ENCODE results near the gene HEATR5B.
"Not testable (repeated sequence)": the region's sequence is repeated elsewhere in the genome, so short reads cannot be mapped to it uniquely, and the experiment has no call there.

Gene HEATR5B

DNA sequence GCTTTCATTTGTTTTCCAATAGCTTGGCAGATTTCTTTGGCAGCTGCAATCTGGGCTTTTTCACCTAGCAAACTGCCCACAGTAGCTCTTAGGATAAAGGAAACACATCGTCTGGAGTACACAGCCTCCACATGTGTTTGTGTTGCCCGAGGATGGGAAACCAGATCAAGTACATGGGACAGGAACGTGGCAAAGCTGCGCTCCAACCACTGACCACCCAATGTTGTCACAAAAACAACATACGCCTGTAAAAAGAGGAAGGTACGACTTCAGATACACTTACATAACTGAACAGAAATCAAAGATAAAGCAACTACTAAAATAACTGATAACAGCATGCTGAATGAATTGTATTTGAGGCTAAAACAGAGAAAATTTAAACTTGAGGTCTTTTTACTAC lies 15.5 kb downstream of the HEATR5B start:
- H3K4me3 ChIP-seq (ENCODE audit: low read depth, low read length) = no peak overlapping the region

DNA sequence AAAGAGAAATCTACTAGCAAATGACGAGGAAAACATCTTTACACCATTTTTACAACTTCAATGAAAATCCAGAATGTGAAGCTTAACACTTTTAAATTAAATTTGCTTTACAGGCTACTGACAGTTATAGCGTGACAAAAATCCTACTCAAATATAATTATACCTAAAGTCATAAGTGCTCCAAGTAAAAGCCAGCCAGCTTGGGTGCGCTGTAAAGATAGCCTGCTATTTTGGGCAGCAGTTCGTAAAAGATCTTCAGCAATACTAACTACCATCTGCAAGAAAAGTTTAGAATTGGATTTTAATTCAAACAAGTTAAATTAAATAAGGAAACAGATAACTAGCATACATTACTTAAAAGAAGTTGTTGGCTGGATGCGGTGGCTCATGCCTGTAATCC lies 22.4 kb downstream of the HEATR5B start:
- no peak overlapping the region for H3K4me3 ChIP-seq (ENCODE audit: low read depth, low read length)

DNA sequence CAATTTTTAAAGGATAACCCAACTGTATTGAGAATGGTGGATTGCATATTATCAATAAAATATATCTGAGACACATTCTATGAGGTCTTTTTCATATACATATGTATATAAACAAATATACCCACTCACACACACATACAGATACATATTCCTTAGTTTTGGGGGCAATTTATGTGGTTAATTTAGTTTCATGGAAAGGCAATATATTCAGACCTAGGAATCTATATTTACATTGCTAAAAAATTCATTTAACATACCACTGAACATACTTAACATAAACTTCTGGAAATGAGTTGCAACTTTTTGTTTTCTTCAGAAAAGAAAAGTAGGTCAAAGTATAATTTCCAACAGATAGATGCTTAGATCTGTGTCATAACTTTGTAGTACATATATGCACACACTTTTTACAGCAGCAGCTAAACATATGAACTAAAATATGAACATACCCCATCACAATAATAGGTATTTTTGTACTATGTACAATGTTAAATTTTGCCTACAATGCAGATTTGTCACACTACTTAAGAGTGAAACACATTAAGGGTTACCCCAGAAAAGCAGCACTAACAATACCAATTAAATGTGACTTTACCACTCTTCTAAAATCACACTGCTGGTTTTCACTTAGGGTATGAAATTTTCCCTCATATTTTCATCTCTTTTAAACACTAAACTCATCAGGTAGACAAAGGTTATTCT lies 23.0 kb downstream of the HEATR5B start:
- no peak overlapping the region for H3K4me3 ChIP-seq (ENCODE audit: low read depth, low read length)

DNA sequence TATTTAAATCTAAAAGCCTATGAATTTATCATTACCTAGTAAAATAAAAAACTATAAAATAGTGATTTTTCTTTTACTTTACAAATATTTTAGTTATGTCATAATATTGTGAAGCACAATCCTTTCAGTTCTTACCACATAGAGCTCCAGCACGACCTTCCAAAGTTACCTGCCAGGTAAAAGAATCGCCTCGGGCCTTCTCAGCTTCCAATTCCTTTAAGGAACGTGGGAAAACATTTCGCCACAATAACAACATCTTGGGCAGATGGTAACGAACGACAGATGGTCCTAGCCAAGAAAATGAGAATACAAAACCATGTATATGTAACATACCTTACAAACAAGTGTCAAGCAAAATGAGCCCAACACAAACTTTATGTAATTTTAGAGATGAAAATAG lies 23.7 kb downstream of the HEATR5B start:
- no peak overlapping the region for H3K4me3 ChIP-seq (ENCODE audit: low read depth, low read length)

DNA sequence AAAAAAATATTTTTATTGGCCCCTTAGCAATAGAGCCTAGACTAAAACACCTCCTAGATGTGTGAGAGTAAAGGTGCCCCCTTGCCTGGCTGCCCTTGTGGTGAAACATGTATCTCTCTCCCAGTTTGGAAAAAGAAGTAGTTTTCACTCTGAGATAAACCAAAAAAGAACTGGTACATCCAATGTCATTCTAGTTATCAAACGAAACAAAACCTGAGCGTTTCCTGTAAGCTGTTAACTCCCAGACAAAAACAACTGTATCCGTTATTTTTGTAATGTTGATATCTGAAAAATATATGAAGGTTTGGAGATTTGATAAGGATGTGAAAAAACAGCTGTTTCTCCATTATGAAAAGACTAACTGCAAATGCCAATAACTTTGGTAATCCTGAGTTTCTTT lies 24.3 kb downstream of the HEATR5B start:
- H3K4me3 ChIP-seq (ENCODE audit: low read depth, low read length) = no peak overlapping the region

DNA sequence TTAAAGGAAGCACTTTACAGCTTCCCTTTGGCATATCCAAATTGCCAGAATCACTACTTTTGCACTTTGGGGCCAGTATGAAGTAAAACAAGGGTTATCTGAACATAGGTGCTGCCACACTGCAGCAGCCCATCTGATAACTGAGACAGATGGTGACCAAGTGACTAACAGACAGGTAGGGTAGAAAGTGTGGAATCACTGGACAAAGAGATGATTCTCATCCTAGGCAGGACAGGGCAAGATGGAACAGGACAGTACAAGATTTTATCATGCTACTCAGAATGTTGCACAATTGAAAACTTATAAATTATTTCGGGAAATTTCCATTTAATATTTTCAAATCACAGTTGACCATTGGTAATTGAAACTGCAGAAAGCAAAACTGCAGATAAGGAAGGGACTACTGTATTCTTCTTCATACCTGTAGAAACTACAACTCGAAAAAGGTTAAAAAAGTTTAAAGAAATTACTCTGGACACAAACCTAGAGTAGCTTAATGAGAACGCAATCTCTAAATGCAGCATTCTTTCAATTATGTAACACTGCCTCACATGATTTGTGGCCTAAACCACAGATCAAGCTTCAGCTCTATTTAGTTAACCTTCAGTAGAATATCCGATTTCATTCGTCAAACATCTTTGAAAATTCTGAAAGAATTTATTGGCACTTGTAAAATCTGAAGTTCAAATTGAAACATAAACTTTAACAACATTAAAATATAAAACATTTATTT lies 31.4 kb downstream of the HEATR5B start:
- H3K4me3 ChIP-seq (ENCODE audit: low read depth, low read length) = no peak overlapping the region

DNA sequence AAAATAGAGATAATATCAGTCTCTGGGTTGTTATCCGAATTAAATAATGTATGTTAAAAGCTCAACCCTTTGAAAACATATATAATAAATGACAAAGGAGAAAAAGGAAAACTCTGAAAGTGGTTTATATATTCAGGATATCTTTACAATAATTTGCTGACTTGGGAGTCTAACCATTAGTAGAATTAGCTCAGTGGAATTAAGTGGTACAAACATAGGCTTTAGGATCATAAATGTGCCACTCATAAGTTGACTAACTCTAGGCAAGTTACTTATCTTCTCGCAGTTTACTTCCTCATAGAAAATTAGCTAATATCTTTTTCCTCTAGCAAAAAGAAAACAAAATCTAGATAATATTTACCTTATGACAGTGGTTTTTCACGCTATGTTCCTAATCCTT lies 44.6 kb downstream of the HEATR5B start:
- no peak overlapping the region for H3K4me3 ChIP-seq (ENCODE audit: low read depth, low read length)

DNA sequence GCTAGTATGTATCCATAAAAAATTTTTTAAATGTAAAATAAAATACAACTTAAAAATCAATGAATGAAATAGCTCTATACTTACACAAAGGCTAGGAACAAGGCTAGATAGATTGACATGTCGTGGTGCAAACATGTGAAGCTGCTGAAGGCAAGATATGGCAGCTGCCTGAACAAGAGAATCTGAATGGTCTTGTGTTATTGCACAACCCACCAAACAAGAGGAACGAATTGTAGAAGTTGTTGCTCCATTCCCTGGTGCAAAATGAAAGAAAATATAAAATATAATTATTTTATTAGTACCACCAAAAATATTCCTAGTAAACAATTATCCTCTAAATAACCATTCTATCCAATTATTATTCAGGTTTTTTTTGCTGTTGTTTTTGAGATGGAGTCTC lies 46.4 kb downstream of the HEATR5B start:
- H3K4me3 ChIP-seq (ENCODE audit: low read depth, low read length) = no peak overlapping the region

DNA sequence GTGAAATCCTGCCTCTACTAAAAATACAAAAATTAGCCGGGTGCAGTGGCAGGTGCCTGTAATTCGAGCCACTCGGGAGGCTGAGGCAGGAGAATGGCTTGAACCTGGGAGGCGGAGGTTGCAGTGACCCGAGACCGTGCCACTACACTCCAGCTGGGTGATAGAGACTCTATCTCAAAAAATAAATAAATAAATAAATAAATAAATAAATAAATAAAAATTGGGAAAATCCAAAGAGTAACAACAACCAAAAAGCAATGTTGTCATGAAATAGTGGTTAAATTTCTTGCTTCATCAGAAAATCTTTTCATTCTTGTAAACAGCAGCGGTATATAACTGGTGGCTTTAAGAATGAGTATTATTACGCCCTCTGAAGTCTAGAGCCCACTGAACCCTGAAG lies 54.4 kb downstream of the HEATR5B start:
- H3K4me3 ChIP-seq (ENCODE audit: low read depth, low read length) = no peak overlapping the region

DNA sequence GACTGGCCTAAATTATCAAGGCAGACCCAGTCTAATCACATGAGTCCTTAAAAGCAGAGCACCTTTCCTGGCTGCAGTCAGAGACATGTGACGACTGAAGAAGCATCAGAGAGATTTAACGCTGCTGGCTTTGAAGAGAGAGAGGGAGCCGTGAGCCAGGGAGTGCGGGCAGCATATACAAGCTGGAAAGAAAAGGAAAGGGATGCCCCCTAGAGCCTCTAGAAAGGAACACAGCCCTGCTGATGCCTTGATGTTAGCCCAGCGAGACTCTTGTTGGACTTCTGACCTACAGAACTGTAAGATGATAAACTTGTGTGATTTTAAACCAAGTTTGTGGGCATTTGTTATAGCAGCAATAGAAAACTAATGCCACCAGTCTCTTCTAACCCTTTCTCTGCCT lies 58.1 kb downstream of the HEATR5B start:
- no peak overlapping the region for H3K4me3 ChIP-seq (ENCODE audit: low read depth, low read length)

DNA sequence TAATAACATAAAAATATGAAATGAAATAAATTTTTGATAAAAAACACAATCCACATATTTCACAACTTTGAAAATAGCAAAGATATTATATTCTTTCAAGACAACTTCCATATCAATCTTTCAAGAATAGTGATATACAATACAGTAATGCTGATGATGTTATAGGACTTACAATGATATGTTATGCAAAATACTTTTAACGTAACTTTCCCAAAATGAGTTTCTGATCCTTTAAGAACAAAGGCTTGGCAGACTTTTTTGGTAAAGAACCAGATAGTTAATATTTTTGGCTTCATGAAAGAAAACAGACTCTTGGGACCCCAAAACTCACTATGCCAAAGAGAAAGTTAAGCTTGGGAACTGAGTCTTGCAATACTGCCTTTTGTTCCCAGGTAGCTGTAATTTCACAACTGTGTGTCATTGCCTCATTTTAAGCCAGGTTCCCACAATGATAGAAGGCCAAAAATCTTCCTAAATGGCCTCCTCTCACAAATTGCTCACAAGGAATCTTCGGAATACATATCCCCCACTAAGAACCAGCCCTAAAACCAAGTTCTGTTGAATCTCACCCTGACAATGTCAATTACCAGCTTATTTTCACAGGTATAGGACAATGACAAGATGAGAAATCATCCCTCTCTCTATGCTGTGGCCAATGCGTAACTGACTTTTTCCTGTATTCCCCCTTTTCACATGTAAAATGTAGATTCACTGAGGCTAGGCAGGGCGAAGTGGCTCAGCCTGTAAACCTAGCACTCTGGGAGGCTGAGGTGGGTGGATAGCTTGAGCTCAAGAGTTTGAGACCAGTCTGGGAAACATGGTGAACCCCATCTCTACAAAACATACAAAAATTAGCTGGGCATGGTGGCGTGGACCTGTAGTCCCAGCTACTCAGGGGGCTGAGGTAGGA lies 63.0 kb downstream of the HEATR5B start:
- no peak overlapping the region for H3K4me3 ChIP-seq (ENCODE audit: low read depth, low read length)

DNA sequence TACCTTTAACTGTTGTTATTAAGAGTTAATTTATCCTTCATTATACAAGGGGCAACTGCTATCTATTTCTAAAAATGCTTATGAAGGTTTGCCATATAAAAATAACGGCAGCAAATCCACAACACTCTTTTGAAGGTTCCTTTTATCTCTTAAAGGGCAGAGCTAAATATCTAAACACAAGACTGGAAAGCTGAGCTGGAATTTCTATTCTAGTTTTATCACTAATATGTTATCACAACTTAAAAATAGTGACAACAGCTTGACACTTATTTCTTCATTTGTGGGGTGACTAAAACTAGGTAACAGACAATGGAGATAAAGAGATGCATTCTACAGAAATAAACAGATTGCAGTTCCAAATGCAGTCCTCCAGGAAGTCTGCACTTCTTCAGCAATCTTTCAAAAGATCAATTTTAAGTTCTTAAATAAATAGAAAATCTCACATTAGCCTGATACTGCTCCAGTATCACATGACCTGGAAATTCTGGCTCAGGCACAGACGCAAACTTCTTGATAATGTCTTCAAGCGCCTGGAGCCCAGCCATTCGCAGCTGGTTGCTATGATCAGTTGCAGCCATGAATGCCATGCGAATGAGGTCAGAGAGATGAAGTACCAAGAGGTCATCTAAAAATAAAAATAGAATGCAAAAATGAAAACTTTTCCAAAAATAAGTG lies 63.8 kb downstream of the HEATR5B start:
- no peak overlapping the region for H3K4me3 ChIP-seq (ENCODE audit: low read depth, low read length)

DNA sequence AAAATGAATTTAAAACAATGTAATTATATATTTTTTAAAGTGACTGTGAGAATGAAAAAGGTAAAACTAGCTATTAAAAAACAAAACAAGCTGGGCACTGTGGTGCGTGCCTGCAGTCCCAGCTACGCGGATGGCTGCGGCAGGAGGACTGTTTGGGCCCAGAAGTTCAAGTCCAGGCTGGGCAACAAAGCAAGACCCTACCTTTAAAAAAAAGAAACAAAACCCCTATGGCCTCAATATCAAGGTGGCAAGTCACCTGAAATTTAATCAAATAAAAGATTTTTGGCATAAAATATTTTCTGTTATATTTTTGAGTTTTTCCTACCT lies 70.9 kb downstream of the HEATR5B start:
- no peak overlapping the region for H3K4me3 ChIP-seq (ENCODE audit: low read depth, low read length)

DNA sequence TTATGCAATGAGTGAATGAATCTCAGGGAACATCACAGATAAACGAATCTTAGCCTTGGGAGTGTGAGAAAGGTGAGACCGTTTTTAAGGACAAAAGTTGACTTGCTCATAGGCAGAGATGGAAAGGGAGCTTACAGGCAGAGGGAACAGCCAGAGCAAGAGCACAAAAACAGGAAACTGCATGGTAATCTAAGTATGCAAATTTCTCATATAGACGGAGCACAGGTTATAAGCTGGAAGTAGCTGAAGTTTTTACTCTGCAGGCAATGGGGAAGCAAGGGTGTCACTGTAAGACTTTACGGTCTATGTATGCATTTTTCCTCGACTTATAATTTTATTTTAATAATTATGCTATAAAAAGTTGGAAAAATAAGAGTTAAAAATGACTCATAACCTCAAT lies 73.0 kb downstream of the HEATR5B start:
- H3K4me3 ChIP-seq (ENCODE audit: low read depth, low read length) = no peak overlapping the region

DNA sequence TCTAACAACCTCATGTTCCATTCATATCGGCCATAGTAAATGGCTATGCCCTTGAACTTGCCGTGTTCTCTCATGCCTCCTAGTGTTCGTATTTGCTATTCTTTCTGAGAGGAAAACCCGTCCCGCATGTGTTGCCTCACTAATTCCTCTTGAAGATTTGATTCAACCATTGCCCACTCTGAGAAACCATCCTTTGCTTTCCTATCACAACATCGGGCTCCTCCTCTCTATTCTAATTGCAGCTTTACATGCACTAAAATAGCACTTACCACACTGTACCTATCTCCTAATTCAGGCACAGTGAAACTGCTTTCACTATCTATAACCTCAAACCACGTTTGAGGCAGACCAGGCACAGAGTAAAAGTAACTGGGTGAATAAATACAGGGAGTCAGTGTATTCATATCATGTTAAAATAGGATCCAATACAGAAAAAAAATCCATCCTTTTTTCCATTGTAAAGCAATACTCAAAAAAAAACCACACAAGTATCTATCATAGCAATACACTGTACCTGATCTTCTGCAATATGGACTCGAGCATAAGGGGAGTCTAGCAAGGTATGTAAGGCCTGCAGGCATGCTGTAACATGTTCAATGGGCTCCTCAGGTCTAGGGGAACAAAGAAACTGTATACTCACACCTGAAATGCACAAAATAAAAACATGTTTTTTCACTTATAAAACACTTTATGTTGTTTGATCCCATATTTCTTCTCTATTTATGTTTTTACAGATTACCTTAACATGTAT lies 78.9 kb downstream of the HEATR5B start:
- no peak overlapping the region for H3K4me3 ChIP-seq (ENCODE audit: low read depth, low read length)

DNA sequence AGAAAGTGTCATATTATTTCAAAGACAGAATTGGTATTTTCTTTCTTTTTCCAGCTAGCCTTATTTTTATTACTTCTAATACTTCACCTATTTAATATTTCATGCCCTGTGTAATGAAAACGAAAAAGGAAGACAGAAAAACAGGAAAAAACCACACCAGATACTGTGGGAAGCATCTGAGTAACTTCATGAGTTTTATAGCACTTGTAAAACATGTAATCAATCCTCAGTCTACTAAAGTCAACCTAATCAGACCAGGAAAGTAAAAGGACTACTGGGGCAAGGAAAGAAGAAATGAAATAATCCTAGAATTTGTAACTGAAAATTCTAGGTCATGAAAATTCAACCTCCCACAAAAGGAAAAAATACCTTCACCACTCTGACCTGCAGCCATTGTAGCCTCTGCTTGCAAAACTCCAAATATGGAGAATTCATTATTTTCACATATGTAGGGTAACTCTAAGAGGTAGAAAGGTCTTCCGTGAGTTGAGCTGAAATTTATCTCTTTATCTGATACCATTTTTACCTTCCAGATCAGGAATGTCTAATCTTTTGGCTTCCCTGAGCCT lies 83.1 kb downstream of the HEATR5B start:
- H3K4me3 ChIP-seq (ENCODE audit: low read depth, low read length) = no peak overlapping the region

DNA sequence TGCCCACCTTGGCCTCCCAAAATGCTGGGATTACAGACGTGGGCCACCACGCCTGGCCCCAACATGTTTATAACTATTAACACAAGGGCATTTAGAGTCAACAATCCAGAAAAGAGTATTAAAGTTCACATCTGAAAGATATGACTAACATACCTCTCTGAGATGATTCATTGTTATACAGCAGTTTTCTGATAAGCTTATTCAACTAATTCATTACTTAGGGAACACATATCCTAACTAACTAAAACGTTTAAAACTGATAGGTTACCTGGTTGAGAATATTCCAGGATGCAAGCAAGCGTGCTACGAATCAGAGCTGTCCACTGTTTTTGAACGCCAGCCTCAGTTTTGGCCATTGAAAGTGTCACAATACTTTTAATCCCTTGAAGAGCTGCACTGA lies 83.9 kb downstream of the HEATR5B start:
- H3K4me3 ChIP-seq (ENCODE audit: low read depth, low read length) = no peak overlapping the region

DNA sequence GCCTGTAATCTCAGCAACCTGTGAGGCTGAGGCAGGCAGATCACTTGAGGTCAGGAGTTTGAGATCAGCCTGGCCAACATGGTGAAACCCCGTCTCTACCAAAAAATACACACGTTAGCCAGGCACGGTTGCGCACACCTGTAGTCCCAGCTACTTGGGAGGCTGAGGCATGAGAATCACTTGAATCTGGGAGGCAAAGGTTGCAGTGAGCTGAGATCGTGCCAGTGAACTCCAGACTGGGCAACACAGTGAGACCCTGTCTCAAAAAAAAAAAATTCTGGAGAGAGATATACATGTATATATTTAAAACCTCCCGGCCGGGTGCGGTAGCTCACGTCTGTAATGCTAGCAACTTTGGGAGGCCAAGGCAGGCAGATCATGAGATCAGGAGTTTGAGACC lies 84.8 kb downstream of the HEATR5B start:
- not testable (repeated sequence) for H3K4me3 ChIP-seq (ENCODE audit: low read depth, low read length)

DNA sequence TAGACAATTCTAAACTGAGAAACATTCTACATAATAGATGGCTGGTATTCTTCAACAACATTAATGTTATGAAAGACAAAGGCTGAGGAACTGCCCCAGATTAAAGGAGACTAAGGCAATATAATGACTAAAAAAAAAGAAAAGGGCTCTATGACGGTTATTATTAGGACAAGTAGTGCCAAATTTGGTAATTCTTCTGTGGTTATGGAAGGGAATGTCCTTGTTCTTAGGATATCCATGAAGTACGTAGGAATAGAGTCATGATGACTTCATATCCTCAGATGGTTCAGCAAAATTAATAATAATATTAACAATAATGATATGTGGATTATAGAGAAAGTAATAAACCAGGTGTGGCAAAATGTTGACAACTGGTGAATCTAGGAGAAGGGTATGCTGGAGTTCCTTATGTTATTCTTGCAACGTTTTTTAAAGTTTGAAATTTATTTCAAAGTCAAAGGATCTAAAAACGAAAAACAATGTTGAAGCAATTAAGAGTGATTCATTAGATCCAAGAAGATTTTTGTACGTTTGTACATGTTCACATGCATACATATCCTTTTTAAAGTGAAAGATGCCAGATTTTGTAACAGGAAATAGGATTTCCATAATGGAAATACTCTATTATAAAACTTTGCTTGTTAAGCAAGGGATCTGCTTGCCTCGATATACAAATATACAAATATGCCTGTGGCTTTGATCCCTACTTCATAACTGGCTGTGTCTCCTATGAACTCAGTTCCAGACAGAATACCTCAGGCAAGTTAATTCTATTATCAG lies 90.1 kb downstream of the HEATR5B start:
- no peak overlapping the region for H3K4me3 ChIP-seq (ENCODE audit: low read depth, low read length)

DNA sequence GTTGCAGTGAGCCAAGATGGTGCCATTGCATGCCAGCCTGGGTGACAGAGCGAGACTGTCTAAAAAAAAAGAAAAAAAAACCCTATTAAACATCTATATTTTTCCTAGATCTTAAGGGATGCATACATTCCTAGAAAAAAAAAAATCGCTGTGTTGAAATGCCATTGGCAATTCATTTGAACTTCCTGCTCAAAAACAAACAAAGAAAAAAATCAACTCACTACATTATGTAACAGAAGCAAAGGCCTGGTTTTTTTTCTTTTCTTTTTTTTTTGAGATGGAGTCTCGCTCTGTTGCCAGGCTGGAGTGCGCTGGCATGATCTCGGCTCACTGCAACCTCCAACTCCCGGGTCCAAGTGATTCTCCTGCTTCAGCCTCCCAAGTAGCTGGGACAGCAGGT lies 96.2 kb downstream of the HEATR5B start:
- H3K4me3 ChIP-seq (ENCODE audit: low read depth, low read length) = no peak overlapping the region

Measured in iPS-11a (cell line).